Activated CD4-positive, alpha-beta T cell treated with anti-CD3 and anti-CD28 coated beads, Interleukin-10, Interleukin-2, amounts not matched to agents 100 ng/mL and 50 ng/mL, durations not matched to agents 16 hours and 8 hours (primary cell): ENCODE results near the gene TRIM41.

Source experiments
- DNase-seq: peaks from one replicate; pipeline ENCODE4 v3.0.0-alpha.2; 2020

TRIM41 gene

GRCh38 chr5:181233801-181234454 lies 10.8 kb downstream of the TRIM41 start:
- no peak for DNase-seq

GRCh38 chr5:181234455-181235306 lies 11.6 kb downstream of the TRIM41 start:
- no peak for DNase-seq

DNA sequence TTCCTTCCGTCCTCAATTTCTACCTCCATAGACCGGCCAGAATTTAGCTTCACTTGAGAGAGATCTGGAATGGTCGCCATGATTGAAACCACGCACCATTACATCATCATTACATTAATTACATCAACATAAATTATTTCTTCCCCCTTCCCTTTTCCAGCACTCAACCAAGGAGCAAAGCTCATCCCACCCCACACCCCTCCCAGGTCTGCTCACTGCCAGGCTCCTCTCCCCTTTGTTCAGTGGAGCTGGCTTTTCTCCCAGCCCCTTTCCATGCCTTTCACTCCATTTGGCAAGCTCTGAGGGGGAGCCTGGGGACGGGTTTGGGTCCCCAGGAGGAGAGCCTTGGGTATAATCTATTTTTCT lies 12.2 kb downstream of the TRIM41 start:
- DNase-seq, result no peak

DNA sequence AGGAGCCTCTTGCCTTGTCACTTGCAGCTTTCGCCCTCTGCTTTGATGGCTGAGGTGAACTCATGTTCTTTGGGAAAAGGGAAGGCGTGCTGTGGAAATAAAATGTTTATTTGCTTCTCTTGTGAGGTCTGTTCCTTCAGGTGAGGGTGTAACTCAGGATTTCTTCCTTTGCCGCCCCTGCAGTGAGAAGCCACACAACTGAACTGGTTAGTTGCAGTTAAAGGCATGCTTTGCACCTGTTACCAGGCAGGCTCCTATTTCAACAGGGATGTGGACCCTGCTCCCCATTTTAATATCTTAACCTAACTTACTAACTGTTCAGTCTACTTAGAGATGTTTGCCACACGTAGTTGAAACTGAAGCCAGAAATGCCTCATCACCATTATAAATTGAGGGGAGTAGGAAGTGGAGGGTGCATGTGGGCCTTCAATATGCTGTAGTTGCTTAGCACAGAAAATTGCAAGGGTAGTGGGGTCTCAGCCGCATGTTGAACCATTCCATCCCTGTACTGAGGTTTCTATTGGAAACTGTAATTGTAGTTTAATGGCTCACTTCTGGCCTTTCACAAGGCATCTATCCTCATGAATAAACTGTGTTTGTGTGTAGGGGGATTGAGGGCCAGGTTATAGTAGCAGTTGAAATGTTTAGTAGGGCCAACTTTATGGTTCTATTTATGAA lies 12.7 kb downstream of the TRIM41 start:
- DNase-seq, result no peak

DNA sequence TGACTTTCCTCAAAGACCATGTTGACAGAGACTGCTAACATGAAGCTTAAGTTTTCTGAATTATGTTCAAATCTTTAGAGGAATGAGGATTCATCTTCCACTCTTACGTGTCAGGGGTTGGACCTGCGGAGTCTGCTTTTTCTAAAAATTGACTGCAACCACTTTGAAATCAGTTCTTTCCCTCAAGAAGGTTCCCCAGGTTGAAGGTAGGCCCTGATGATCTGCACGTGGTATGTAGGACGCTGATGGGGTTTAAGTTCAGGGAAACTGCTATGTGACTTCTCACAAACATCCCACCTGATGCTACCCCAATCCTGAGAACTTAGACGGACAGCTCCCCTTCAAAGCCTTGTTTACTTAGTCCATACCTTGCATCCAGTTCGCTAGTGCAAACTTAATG lies 13.4 kb downstream of the TRIM41 start:
- DNase-seq, result no peak

- DNase-seq, result no peak
Observed at GRCh38 chr5:181236954-181237641, 14.0 kb downstream of the TRIM41 start.

GRCh38 chr5:181237729-181238385 lies 14.8 kb downstream of the TRIM41 start:
- DNase-seq, result no peak

DNA sequence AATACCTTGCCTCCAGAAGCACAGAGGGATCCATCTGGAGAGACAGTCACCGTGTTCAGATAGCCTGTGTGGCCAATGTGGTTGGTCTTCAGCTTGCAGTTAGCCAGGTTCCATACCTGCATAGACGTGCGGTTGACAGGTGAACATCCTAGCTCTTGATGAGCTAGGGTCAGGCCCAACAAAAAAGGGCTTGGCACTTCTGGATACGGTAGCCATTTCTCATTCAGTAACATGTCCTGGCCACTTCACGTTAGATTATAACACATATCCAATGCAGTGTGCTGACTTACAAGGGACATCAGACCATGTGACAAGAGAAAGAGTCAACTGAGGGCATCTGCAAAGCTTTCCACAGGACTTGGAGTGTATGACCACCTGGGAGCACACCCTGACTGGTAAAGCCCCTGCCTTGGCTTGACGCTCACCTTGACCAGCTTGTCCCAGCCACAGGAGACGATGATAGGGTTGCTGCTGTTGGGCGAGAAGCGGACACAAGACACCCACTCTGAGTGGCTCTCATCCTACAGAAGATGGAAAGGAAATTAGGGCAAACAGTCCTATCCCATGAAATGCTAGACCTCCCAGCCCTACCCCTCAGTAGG lies 16.1 kb downstream of the TRIM41 start:
- no peak for DNase-seq

- DNase-seq, result peak; percentile 90
Observed at GRCh38 chr5:181241393-181241975, 18.4 kb downstream of the TRIM41 start.

DNA sequence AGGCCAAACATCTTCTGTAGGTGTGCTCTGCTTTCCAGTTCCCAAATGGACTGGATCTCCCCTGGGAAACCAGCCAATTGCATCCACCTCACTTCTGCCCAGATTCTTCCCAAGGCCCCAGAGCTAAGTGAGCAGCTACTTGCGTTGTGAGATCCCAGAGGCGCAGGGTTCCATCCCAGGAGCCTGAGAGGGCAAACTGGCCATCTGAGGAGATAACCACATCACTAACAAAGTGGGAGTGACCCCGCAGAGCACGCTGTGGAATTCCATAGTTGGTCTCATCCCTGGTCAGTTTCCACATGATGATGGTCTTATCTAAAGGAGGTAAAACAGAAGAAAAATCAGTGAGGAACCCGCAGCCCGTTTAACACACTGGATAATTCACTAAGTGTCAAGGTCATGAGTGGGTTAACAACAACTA lies 19.0 kb downstream of the TRIM41 start:
- no peak for DNase-seq

GRCh38 chr5:181243018-181243563 lies 20.0 kb downstream of the TRIM41 start:
- peak; percentile 37 for DNase-seq

- DNase-seq, result peak; percentile 93
Observed at GRCh38 chr5:181243564-181244343, 20.7 kb downstream of the TRIM41 start, which contains the start of gene RACK1. TSS of gene RACK1 (minus strand) at chr5:181243906. CDS start at chr5:181243800, 106 bp downstream.

GRCh38 chr5:181245427-181246275 lies 22.6 kb downstream of the TRIM41 start:
- DNase-seq, result no peak

- peak; percentile 90 for DNase-seq
Observed at GRCh38 chr5:181246276-181247049, 23.4 kb downstream of the TRIM41 start.

DNA sequence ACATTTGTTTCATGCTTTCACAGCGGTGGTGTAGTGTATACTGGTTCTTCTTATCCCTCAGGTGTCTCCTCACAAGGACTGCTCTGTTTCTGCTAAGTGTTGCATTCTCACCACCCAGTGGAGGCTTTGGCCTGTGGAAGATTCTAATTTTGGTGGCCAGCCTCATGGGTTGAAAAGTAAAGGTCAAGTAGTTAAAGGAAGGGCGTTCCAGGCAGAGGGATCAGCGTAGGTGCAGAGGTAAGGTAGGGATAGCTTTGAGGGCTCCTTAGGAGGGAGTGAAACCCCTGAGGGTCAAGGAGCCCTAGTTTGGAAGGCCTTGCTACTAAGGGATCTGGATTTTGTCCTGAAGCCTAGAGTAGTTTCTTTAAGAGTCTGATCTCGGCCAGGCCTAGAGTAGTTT lies 25.2 kb downstream of the TRIM41 start:
- no peak for DNase-seq

GRCh38 chr5:181255276-181255675 lies 32.2 kb downstream of the TRIM41 start:
- DNase-seq, result no peak

- DNase-seq, result no peak
Observed at GRCh38 chr5:181255836-181256578, 32.9 kb downstream of the TRIM41 start.

- no peak for DNase-seq
Observed at GRCh38 chr5:181258576-181258975, 35.5 kb downstream of the TRIM41 start.
